ENCODE results near the gene ARMC8. TPM values are rescaled to one million over a fixed set of nuclear protein-coding genes. Genes with fewer than 3 reads are reported as not detected.

The ARMC8 gene
- total RNA-seq, 1 donor from 2014 or later, result 53.2 TPM

DNA sequence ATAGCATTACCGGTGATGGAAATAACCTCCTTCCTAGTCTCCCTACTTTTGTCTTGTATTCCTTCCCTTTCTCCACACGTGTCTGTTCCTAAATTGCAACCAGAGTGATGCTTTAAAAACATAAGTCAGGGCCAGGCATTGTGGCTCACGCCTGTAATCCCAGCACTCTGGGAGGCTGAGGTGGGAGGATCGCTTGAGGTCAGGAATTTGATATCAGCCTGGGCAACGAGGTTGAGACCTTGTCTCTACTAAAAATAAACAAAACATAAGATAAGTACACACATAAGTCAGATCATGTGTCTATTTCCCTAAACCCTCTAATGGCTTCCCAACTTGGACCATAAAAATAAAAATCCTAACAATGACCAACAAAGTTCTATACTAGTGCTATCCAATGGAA lies 18.4 kb downstream of the ARMC8 start:
- Mint-ChIP-seq H3K4me1 (peaks cover 14% of the 10 kb centered on the region), H3K36me3 (peaks cover 3% of the 10 kb centered on the region), H3K4me3 (no peak overlapping the region), H3K9me3 (peaks cover 2% of the 10 kb centered on the region), H3K27me3 (ENCODE audit: low read depth) (no peaks in the 10 kb centered on the region), H3K27ac (no peak overlapping the region)
- no peak for TF ChIP-seq CTCF (IDR thresholded peaks at IDR 0.05; ENCODE audit: unreplicated experiment)
- no peak for DNase-seq (ENCODE audit: low spot score in 2 of 2, unreplicated experiment in 2 of 2)

DNA sequence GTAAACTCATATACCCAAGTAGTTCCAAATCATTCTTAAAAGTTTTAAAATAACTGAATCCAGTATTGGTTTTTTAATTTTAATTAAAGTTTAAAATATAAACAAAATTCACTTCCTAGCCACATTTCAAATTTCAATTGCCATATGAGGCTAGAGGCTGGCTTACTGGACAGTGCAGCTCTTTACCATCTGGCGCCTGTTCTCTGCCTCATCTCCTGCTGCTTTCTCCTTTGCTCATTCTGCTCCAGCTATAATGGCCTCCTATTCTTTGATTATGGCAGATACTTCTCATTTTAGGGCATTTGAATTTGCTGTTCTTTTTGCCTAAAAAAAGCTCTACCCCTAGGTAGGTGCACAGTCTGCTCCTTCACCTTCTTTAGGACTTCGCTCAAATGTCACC lies 19.1 kb downstream of the ARMC8 start:
- Mint-ChIP-seq H3K4me3 (no peak overlapping the region), H3K4me1 (peaks cover 14% of the 10 kb centered on the region), H3K9me3 (peaks cover 2% of the 10 kb centered on the region), H3K36me3 (peaks cover 3% of the 10 kb centered on the region), H3K27ac (no peak overlapping the region), H3K27me3 (ENCODE audit: low read depth) (no peaks in the 10 kb centered on the region)
- DNase-seq (ENCODE audit: low spot score in 2 of 2, unreplicated experiment in 2 of 2), result no peak
- no peak for TF ChIP-seq CTCF (IDR thresholded peaks at IDR 0.05; ENCODE audit: unreplicated experiment)

DNA sequence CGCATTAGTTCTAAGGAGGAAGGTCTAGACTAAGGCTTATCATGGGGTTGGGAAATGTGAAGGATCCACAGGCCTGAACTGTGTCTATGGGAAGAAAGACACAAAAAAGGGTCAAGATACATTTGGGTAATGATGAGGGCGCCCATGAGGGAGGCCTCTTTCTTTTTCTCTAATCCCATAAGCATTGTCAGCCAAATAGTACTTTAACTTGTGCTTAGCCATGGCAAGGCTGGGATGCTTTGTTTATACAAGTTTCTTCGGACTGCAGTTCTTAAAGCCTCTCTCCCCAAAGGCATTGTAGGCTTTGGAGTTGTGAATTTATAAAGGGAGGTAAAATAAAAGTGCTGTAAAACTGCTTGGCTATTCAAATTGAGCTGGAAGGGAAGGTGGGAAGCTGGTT lies 23.4 kb downstream of the ARMC8 start:
- no peak for TF ChIP-seq CTCF (IDR thresholded peaks at IDR 0.05; ENCODE audit: unreplicated experiment)
- Mint-ChIP-seq H3K27me3 (ENCODE audit: low read depth) (no peaks in the 10 kb centered on the region), H3K4me3 (no peak overlapping the region), H3K27ac (no peak overlapping the region), H3K36me3 (peaks cover 16% of the 10 kb centered on the region), H3K4me1 (peaks cover 14% of the 10 kb centered on the region), H3K9me3 (peaks cover 2% of the 10 kb centered on the region)
- DNase-seq (ENCODE audit: low spot score in 2 of 2, unreplicated experiment in 2 of 2), result no peak

DNA sequence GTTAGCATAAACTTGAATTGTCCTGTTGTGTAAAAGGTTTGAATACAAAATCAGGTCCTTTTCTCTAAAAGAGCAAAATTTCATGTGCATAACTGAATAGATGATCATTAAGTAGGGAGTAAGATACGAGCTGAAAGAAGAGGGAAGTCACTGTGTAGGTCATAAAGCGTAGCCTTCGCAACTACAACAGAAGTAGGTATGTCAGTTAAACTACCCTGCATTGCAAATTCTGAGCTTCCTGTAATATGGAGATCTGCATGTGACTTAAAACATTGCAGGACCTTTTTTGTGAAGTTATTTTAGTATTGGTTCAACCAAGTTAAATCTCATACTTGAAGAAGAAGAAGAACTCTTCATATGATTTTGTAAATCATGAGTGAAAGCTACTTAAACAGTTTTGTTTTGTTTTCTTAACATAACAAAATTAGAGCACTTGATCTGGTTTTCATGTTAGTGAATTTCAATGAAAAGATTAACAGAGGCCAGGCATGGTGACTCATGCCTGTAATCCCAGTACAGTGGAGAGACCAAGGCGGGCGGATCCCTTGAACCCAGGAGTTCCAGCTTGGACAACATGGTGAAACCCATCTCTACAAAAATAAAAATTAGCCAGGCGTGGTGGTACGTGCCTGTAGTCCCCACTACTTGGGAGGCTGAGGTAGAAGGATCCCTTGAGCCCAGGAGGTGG lies 26.4 kb downstream of the ARMC8 start:
- no peaks in the 10 kb centered on the region for H3K9me3 Mint-ChIP-seq
- H3K27ac Mint-ChIP-seq, result no peak overlapping the region
- H3K36me3 Mint-ChIP-seq, result peaks cover 13% of the 10 kb centered on the region
- TF ChIP-seq CTCF (IDR thresholded peaks at IDR 0.05; ENCODE audit: unreplicated experiment), result no peak
- H3K27me3 Mint-ChIP-seq (ENCODE audit: low read depth), result no peaks in the 10 kb centered on the region
- H3K4me1 Mint-ChIP-seq, result peaks cover 14% of the 10 kb centered on the region
- no peak for DNase-seq (ENCODE audit: low spot score in 2 of 2, unreplicated experiment in 2 of 2)
- H3K4me3 Mint-ChIP-seq, result no peak overlapping the region

DNA sequence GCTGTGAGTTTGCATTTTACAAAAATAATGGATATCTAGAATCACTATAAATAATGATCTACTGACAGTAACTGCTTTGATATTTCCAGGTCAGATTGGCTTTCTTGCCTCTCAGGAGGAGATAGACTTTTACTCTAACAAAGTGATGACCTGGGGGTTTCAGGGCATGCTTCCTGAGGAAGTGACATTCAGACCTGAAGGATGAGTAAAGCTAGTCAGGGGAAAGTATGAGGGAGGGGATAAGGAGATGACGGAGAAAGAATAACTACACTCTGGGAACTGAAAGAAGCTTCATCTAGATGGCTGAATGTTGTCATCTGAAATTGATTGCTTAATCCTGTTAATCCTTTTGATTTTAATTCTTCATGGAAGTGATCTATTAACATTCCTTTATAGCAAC lies 32.2 kb downstream of the ARMC8 start:
- Mint-ChIP-seq H3K9me3 (no peaks in the 10 kb centered on the region), H3K4me3 (no peak overlapping the region), H3K27me3 (ENCODE audit: low read depth) (no peaks in the 10 kb centered on the region), H3K27ac (no peak overlapping the region), H3K4me1 (peaks cover 3% of the 10 kb centered on the region), H3K36me3 (peaks cover 5% of the 10 kb centered on the region)
- no peak for TF ChIP-seq CTCF (IDR thresholded peaks at IDR 0.05; ENCODE audit: unreplicated experiment)
- DNase-seq (ENCODE audit: low spot score in 2 of 2, unreplicated experiment in 2 of 2), result no peak

GRCh38 chr3:138220242-138220641 lies 33.1 kb downstream of the ARMC8 start:
- H3K9me3 Mint-ChIP-seq, result no peaks in the 10 kb centered on the region
- H3K36me3 Mint-ChIP-seq, result peaks cover 8% of the 10 kb centered on the region

More at GRCh38 chr3:138220242-138220641, 33.1 kb downstream of the ARMC8 start:
- Mint-ChIP-seq H3K27me3 (ENCODE audit: low read depth) (no peaks in the 10 kb centered on the region), H3K27ac (no peak overlapping the region), H3K4me3 (no peak overlapping the region), H3K4me1 (peaks cover 3% of the 10 kb centered on the region)
- no peak for DNase-seq (ENCODE audit: low spot score in 2 of 2, unreplicated experiment in 2 of 2)
- TF ChIP-seq CTCF (IDR thresholded peaks at IDR 0.05; ENCODE audit: unreplicated experiment), result no peak
